Measurements from ENCODE around the gene PGLYRP1. TPM values are rescaled to one million over a fixed set of nuclear protein-coding genes. Genes with fewer than 3 reads are reported as not detected.

PGLYRP1 gene
- total RNA-seq: not detected

- POLR2A ChIA-PET: no interaction called here
- CTCF ChIA-PET: no interaction called here
Measured at GRCh38 chr19:46022431-46023310, at the start of gene PGLYRP1. Gene PGLYRP1 (minus strand): TSS chr19:46023053. CDS start chr19:46023021, 32 bp downstream.

GRCh38 chr19:46069806-46070341 is 47.0 kb upstream of the PGLYRP1 start:
- CTCF ChIA-PET: no interaction called here

GRCh38 chr19:46068345-46069258 is 45.7 kb upstream of the PGLYRP1 start:
- POLR2A ChIA-PET: no interaction called here
- CTCF ChIA-PET: no interaction called here

More at GRCh38 chr19:46069806-46070341, 47.0 kb upstream of the PGLYRP1 start:
- POLR2A ChIA-PET: no interaction called here

GRCh38 chr19:46067691-46068090 is 44.8 kb upstream of the PGLYRP1 start:
- POLR2A ChIA-PET: no interaction called here
- CTCF ChIA-PET: no interaction called here

GRCh38 chr19:46066471-46066870 is 43.6 kb upstream of the PGLYRP1 start:
- POLR2A ChIA-PET: no interaction called here
- CTCF ChIA-PET: no interaction called here

- CTCF ChIA-PET: no interaction called here
- POLR2A ChIA-PET: no interaction called here
Measured at GRCh38 chr19:46065486-46066071, 42.7 kb upstream of the PGLYRP1 start.

- ChIA-PET CTCF (no interaction called here), POLR2A (no interaction called here)
Measured at GRCh38 chr19:46063201-46063600, 40.3 kb upstream of the PGLYRP1 start.

- CTCF ChIA-PET: no interaction called here
- POLR2A ChIA-PET: no interaction called here
Measured at GRCh38 chr19:46060012-46060411, 37.2 kb upstream of the PGLYRP1 start.

GRCh38 chr19:46058778-46059177 is 35.9 kb upstream of the PGLYRP1 start:
- POLR2A ChIA-PET: no interaction called here

GRCh38 chr19:46056536-46056935 is 33.7 kb upstream of the PGLYRP1 start:
- ChIA-PET CTCF (no interaction called here), POLR2A (no interaction called here)

More at GRCh38 chr19:46058778-46059177, 35.9 kb upstream of the PGLYRP1 start:
- CTCF ChIA-PET: no interaction called here

GRCh38 chr19:46052896-46053295 is 30.0 kb upstream of the PGLYRP1 start:
- CTCF ChIA-PET: interaction anchor here (1.2 kb wide), 1 partner anchor 413 kb away, joined by 3 read pairs; no protein-coding TSS in a partner anchor
- POLR2A ChIA-PET: interaction anchor here (0.6 kb wide), 1 partner anchor 177 kb away, joined by 4 read pairs; the partner anchor contains the start of gene IGFL1

- POLR2A ChIA-PET: interaction anchor here (0.6 kb wide), 1 partner anchor 101 kb away, joined by 8 read pairs; no protein-coding TSS in a partner anchor
- CTCF ChIA-PET: interaction anchor here (1.2 to 2.2 kb wide), 2 partner anchors 21 to 129 kb away, joined by 3 to 6 read pairs; no protein-coding TSS in a partner anchor
Measured at GRCh38 chr19:46049597-46049996, 26.7 kb upstream of the PGLYRP1 start.

- ChIA-PET POLR2A (no interaction called here), CTCF (interaction anchor here (1.4 to 1.5 kb wide), 2 partner anchors 15 to 27 kb away, joined by 3 to 4 read pairs; no protein-coding TSS in a partner anchor)
Measured at GRCh38 chr19:46043519-46043918, 20.7 kb upstream of the PGLYRP1 start.

- ChIA-PET CTCF (interaction anchor here (0.7 to 2.0 kb wide), 4 partner anchors 14 to 212 kb away, joined by 3 to 6 read pairs (median 4); no protein-coding TSS in a partner anchor), POLR2A (no interaction called here)
Measured at GRCh38 chr19:46042252-46042883, 19.5 kb upstream of the PGLYRP1 start.

GRCh38 chr19:46040952-46041500 is 18.2 kb upstream of the PGLYRP1 start, which contains the start of gene IGFL4:
Gene IGFL4 (minus strand): TSS chr19:46041002. CDS start chr19:46040962, 40 bp downstream.
- CTCF ChIA-PET: interaction anchor here (1.1 to 2.0 kb wide), 2 partner anchors 13 to 36 kb away, joined by 4 to 5 read pairs; no protein-coding TSS in a partner anchor
- POLR2A ChIA-PET: no interaction called here

- POLR2A ChIA-PET: no interaction called here
- CTCF ChIA-PET: no interaction called here
Measured at GRCh38 chr19:46040125-46040524, 17.3 kb upstream of the PGLYRP1 start.

- CTCF ChIA-PET: no interaction called here
- POLR2A ChIA-PET: interaction anchor here (0.6 kb wide), 1 partner anchor 57 kb away, joined by 4 read pairs; no protein-coding TSS in a partner anchor
Measured at GRCh38 chr19:46036744-46037128, 13.9 kb upstream of the PGLYRP1 start.

- POLR2A ChIA-PET: no interaction called here
- CTCF ChIA-PET: interaction anchor here (0.6 kb wide), 1 partner anchor 9 kb away, joined by 4 read pairs; no protein-coding TSS in a partner anchor
Measured at GRCh38 chr19:46035986-46036743, 13.3 kb upstream of the PGLYRP1 start.
